Left ventricle myocardium superior (tissue), 1 donor: ENCODE measurements around the gene AQP6. TPM values are rescaled to one million over a fixed set of nuclear protein-coding genes. Genes with fewer than 3 reads are reported as not detected.

Experiments
- ATAC-seq: fragments of 200-7000 bp; cut with Tn5 transposase; one replicate; pipeline ENCODE4 v1.9.1; 2020; ENCODE audit warnings: mild to moderate bottlenecking, moderate library complexity
- DNase-seq: peaks from one replicate; pipeline ENCODE4 v3.0.0-alpha.2; 2020
- intact Hi-C: fragments of 100-400 bp; cut with micrococcal nuclease; formaldehyde crosslinking; loops from one replicate; pipeline ENCODE4 v1.11.0; 2022
- long read RNA-seq: library from polyadenylated mRNA; unstranded; transcript quantifications from one replicate; pipeline ENCODE4 v2.0.0, GENCODE V29; 2021
- total RNA-seq: library from RNA; stranded (reverse); fragmentation: NEBNext Ultra II Directional; extraction: Animal tissue kit (Norgen Biotek cat#: 25700); gene quantifications from one replicate; pipeline ENCODE4 v1.2.1, GENCODE V29; 2021
- donor health status: DM: no; HTN: yes; CAD: no; lungs with severe emphysema.

AQP6 gene, protein sequence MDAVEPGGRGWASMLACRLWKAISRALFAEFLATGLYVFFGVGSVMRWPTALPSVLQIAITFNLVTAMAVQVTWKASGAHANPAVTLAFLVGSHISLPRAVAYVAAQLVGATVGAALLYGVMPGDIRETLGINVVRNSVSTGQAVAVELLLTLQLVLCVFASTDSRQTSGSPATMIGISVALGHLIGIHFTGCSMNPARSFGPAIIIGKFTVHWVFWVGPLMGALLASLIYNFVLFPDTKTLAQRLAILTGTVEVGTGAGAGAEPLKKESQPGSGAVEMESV
- total RNA-seq, result not detected
- long read RNA-seq, result 0 reads

DNA sequence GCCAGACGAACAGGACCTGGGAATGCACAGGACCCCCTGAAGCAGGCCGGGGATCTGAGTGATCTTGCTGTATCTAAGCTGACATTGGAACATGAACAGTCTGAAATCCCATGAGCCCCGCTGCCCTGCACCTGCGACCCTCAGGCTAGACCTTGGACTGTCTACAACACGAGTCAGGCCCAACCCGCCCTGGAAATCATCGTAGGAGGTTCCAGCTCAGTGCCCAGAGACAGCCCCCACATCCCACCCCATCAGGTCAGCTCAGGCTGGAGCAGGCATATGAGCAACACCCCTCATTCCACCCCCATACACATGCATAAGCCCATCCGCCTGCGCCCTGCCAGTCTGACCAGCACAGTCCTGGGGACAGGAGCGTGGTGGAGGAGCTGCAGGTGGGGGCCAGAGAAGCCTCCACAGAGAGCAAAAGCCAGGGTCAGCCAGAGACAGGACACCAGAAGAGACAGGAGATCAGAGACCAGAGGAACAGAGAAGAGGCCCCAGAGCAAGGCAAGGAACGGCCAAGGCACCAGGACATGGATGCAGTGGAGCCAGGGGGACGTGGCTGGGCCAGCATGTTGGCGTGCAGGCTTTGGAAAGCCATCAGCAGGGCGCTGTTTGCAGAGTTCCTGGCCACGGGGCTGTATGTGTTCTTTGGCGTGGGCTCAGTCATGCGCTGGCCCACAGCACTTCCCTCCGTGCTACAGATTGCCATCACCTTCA lies at the start of gene AQP6:
Gene AQP6, plus strand, starts transcription at position 307 of the 720 bp plus-strand sequence. Its CDS starts 227 bp downstream, at position 534.
- ATAC-seq (no peak), DNase-seq (no peak)
- intact Hi-C loops, result no loop called here

DNA sequence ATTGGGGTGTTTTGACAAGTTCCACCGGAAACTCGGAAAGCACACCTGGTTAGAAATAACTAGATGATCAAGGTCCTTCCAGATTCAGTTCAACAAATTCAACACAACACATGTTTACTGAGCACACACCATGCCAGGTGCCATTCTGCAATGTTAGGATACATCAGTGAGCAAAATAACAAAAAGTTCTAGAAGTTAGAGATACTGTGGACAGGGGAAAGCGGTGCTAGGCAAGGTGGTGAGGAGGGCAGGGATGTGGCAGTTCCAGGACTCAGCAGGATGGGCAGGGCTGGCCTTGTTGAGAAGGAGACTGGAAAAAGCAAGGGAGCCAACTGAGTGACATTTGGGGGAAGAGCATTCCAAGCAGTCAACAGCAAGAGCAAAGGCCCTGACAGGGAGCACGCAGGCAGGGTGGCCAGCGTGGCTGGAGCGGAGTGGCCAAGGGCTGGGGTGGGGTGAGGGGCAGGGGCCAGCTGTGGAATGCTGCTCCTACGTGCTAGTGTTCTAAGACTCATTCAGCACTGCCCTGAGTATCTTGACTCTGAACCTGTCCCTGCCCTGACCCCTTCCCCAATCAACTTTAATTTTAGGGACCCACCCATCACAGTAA lies 49.6 kb upstream of the AQP6 start:
- peak; percentile 71 for ATAC-seq
- intact Hi-C loops, result no loop called here
- DNase-seq, result peak; percentile 65

DNA sequence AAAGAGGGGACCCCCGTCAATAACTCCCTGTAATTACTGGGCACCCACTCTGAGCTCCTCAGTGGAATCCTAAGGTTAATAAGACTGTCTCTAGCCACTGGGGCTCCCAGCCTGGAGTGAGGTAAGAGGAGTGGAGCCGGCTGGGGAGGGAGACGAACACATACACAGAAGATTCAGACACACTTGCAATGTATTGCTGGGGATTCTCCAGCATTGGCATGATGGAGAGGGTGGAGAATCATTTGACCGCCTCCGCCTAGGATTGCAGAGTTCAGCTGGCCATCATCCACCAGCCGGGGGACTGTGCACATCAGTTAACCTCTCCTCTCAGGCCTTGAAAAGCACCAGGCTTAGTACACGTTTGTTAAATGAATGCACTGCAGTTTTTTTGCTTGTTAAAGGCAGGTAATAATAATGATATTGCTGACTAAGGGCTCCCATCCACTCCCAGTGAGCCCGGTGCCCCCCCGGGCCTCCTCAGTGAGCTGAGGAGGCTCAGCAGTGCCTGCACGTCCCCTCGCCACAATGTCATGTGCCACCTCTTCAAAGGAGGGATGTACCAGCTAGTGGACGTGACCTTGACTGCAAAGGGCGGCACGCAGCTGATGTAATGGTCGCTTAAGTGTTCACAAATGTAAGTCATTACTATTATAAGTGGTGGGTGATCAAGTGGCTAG lies 48.7 kb upstream of the AQP6 start:
- DNase-seq (no peak), ATAC-seq (peak; percentile 35)
- intact Hi-C loops, result no loop called here

DNA sequence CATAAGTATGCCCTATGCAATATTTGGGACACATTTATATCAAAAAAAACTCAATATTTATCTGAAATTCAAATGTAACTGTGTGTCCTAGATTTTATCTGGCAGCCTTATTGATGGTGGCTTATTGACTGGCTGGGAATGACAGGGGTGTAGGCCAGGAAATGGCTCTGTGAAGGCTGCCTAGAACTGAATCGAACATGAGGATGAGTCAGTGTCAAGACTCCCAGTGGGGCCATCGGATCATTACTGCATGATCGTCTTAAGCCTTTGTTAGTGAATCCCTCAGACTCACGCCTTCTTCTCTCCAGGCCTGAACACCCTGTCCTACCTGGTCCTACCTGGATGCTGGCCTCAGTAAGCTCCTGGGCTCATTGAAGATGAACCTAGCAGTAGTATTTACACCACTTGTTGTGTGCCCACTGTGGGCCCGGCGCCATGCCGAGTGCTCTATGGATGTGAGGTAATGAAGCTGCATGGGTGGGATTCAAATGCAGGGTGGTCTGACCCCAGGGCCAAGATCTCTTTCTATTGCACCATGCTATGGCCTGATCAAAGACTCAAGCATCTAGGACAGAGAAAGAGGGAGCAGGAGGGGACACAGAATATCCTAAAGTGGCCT lies 48.0 kb upstream of the AQP6 start:
- ATAC-seq, result no peak

DNA sequence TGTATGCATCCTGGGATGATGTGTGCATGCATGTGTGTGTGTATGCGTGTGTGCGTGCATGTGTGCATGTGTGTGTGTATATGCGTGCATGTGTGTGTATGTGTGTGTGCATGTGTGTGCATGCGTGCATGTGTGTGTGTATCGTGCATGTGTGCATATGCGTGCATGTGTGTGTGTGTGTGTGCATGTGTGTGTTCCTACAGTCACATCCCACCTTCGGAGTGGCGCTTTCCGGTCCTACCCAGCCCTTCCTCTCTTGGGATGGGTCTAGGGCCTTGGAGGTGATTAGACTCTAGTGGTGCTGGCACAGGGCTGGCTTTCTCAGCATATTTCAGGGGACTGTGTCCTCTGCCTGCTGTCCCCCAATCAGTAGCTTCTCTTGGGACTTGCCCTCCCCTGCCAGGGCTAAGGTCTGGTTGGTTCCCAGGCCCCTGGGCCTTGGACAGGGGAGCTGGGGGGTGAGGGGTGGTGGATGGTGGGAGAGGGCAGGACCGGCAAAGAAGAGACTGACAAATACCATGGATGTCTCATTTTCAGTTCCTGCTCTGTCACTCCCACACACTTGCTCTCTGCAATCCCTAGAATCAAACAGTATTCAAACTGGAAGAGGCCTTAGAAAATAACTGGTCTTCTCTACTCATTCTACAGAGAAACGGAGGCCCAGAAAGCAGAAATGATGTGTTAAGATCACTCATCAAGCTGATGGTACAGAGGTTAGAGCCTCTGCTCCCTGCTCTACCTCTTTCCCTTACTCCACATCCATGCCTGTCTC lies 47.1 kb upstream of the AQP6 start:
- no peak for ATAC-seq
- intact Hi-C loops, result no loop called here
- no peak for DNase-seq

More for the DNA sequence above, 48.0 kb upstream of the AQP6 start:
- intact Hi-C loops, result no loop called here
- DNase-seq, result no peak

DNA sequence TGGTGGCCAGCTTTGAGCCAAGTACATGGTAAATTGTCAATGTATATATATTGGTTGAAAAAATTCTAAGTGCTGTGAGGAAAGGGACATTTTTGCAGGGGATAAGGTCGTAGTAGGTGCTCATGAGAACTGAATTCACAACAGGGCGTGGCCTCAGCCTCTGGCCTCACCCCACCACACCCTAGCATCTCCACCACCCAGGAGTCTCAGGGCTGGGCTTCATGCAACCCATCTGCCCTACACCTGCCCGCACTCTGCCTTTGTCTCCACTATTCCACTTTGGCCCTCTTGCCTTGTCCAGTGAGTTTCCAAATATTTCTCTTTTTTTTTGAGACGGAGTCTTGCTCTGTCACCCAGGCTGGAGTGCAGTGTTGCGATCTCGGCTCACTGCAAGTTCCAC lies 44.3 kb upstream of the AQP6 start:
- intact Hi-C loops, result no loop called here
- DNase-seq (no peak), ATAC-seq (no peak)

DNA sequence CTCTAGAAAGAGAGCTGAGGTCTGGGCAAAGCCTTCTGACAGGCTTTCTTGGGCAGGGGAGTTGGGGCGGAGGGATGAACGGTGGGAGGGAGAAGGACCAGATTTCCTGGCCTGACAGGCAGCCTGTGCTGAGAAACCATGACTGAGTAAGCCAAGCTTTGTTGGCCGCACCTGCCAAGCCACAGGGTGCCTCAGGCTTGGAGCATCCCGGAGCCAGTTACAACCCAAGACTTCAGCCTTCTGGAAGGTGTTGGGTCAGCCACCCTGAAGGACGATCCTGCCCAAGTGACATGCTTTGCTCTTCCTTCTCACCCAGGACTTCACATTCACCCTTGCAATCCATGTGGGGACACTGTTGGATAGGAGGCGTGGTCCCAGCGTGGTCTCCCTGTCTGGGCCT lies 43.2 kb upstream of the AQP6 start:
- intact Hi-C loops, result no loop called here
- DNase-seq (no peak), ATAC-seq (no peak)

DNA sequence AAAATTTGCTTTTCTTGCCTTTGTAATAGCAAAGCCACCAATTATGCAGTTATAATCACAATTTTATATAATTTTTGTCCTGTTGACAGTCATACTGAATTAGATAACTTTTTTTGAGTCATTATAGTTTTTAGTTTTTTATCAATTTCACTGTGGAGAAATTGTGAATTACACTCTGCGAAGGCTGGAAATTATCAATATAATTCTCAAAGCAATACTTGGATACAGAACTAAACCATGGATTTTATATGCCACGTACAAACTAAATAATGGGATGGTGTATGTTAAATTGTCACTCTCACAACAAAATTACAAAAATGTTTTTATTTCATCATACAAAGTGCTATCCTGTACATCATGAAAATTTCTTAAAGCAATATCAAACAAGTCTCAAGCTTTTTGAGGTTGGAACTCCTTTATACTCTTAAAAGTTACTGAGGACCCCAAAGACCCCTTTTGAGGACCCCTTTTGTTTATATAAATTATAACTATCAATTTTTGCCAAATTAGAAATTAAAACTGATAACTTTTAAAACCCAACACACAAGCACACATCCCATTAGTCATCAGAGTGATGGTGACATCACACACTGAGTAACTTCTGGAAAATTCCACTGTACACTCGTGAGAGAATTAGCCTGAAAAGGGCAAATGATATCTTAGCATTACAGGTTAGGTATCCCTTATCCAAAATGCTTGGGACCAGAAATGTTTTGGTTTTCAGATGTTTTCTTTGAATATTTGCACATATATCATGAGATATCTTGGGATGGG lies 42.0 kb upstream of the AQP6 start:
- ATAC-seq (peak; percentile 51), DNase-seq (no peak)
- intact Hi-C loops, result no loop called here

DNA sequence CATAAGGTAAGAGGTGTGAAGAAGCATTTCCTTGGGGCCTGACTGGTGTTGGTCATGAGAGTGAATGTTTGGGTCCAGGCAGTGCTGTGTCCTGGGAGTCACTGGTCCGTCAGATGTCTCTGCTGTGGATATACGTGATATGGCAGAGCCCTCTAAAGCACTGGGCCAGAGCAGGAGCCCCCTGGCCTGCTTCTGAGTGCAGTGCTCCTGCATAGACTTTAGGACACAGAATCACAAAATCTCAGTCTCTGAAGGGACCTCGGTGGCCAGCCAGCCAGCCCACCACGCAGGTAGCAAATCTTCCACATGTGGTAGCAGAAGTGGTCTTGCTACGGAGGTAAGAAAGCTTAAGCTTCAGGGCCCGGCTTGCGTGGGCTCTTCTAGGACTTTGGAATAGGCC lies 40.7 kb upstream of the AQP6 start:
- ATAC-seq (no peak), DNase-seq (no peak)
- intact Hi-C loops, result no loop called here

DNA sequence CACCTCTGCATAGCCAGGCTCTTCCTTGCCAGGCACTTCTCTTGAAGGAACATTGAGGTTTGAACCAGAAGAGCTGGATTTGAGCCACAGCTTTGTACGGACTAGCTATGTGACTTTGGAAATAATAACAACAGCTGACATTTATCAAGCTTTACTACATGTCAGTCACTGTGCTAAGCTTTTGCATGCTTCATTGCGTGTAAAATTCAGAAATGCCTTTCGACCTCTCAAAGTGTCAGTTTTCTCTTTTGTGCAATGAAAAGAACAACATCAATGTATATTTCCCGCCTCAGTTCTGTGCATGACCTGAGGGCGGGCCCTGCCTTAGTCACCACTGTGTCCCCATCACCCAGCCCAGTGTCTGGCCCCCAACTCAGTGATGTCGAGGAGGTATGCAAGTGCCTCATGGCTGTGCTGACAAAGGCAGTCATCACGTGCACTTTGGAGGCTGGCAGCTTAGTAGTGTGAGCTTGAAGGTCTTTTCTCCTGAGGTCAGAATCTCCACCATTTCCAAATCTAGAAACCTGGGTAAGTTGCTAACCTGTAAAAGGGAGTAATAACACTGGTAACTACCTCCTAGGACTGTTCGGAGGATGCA lies 40.1 kb upstream of the AQP6 start:
- DNase-seq (no peak), ATAC-seq (no peak)
- intact Hi-C loops, result no loop called here

DNA sequence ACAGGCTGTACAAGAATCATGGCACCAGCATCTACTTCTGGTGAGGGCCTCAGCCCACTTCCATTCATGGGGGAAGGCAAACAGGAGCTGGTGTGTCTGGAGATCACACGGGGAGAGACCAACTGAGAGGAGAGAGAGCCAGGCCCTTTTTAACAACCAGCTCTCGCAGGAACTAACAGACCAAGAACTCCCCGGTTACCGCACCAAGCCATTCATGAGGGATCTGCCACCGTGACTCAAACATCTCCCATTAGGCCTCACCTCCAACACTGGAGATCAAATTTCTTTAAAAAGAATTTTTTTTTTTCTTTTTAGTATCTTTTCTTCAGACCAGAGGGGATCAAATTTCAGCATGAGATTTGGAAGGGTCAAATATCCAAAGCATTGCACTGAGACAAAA lies 39.0 kb upstream of the AQP6 start:
- no peak for DNase-seq
- ATAC-seq, result no peak
- intact Hi-C loops, result no loop called here

DNA sequence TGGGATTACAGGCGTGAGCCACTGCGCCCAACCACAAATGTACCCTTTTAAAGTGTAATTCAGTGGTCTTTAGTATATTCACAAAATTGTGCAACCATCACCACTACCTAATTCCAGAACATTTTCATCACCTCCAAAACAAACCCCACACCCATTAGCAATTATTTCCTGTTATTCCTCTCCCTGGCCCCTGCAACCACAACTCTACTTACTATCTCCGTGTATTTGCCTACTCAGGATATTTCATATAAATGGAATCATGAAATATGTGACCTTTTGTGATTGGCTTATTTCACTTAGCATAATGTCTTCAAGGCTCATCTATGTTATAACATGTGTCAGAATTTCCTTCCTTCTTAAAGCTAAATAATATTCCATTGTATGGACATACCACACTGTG lies 38.2 kb upstream of the AQP6 start:
- intact Hi-C loops, result no loop called here
- ATAC-seq (no peak), DNase-seq (no peak)

DNA sequence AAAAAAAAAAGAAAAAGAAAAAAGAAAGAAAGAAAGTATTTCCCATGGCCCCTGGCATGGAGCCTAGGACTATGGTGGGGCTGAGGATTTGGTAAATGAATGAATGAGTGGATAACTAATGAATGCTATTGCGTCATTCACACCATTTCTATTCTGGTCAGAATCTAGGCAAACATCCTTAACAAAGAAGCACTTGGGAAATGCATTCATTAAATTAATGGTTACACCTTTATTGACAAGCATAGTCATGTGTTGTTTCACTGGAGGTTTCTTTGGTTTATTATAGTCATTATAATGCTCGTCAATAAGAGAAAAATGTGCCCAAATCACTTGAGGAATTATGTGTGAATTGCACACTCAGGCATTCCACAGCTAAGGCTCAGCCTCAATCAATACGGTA lies 35.8 kb upstream of the AQP6 start:
- ATAC-seq (no peak), DNase-seq (no peak)
- intact Hi-C loops, result no loop called here

DNA sequence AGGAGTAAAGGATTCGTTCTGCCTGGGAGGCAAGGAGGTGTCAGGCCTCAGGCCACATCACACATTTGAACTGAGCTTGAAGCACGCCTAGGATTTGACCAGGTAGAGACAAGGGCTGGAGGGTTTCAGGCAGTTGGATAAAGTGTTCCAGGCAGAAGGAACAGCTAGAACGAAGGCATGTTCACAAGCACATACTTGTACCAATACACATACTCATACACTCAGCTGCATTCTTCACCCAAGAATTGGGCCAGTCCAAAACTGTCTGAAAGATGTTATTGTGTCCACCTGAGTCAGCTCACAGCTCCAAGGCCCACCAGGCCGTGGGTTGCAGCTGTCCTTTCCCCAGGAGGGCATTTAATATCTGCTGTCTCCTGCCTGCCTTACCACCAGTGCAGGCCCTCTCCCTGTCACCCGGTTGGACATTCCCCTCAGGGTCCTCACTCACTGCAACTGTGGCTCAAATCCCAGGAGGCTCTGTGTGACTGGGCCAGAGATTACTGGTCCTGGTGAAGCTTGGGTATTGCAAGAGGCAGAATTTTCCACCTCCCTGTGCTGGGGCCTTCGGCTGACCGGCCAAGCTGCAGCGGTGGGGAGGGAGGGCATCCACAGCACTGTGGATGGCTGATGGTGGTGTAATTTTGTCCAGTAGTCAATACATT lies 35.0 kb upstream of the AQP6 start:
- intact Hi-C loops, result no loop called here
- DNase-seq (no peak), ATAC-seq (no peak)

DNA sequence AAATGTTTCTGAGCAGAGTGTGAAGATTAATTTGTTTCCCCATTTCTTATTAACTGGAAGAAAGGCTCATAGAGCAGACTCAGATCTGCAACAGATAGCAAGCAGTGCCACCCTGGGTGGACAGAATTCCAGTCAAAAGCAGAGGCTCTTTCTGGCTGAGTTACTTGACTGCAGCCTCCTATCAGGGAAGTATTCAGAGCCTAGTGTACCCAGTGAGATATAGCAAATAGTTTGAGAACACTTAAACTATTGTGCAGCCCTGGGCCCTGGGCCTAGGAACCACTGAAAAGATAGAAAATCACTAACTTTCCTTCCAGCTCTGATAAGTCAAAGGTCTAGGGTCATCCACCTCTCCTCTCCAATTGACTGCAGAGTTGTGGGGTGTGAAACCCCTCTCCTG lies 33.4 kb upstream of the AQP6 start:
- ATAC-seq (no peak), DNase-seq (no peak)
- intact Hi-C loops, result no loop called here

DNA sequence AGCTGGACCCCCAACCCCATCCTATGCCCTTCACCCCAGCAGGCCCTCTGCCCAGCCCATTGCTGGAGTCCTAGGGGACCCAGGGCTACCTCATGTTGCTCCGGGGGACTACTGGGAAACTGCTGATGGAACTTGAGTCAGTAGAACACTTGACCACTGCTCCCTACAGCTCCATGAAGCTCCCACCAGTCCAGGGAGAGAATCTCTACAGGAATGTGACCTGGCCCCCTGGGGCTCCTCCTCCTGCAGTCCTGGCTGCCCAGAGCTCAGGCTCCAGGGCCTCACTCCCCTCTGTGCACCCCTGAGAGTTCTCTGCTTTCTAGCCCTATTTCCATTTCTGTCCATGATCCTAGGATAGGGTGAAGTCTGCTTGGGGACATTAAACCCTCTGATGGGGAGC lies 33.0 kb upstream of the AQP6 start:
- intact Hi-C loops, result no loop called here
- no peak for ATAC-seq
- no peak for DNase-seq
